ENCODE measurements around the gene ADGRB2.

- TF ChIP-seq CTCF (IDR thresholded peaks at IDR 0.05 in 4 of 5, conservative IDR thresholded peaks at IDR 0.05 in 1 of 5) (no peak), POLR2A (IDR thresholded peaks at IDR 0.05) (no peak)
Measured at GRCh38 chr1:31730336-31731048, 33.6 kb downstream of the ADGRB2 start.

Data from gastrocnemius medialis (tissue), 4 donors.